HepG2 (cell line): Measurements from ENCODE around the gene CDC42EP5. TPM values are rescaled to one million over a fixed set of nuclear protein-coding genes. Genes with fewer than 3 reads are reported as not detected.
A peak's percentile ranks its signal among the peaks of the same experiment; 100 is the strongest.

Source experiments
- ATAC-seq: fragments of 200-7000 bp; cut with Tn5 transposase; 3 replicates; pipeline ENCODE4 v1.9.1; 2020; ENCODE audit warnings: mild to moderate bottlenecking, moderate library complexity
- BruUV-seq: library from RNA; stranded (reverse); fragments of 400-500 nt; replicated peaks from 2 replicates; lab custom pipeline; 2021; lab: Mats Ljungman, UMichigan
- CTCF ChIA-PET: fragments of 300-600 bp; formaldehyde crosslinking; extraction: SDS; loops from one replicate; lab custom pipeline; 2021; ENCODE audit warnings: low total read pairs, inconsistent platforms, low intra/inter-chr PET ratio; lab: Yijun Ruan, JAX
- POLR2A ChIA-PET: fragments of 350-600 bp; sonication (Branson Sonifier 250); formaldehyde crosslinking; loops from one replicate; lab custom pipeline; 2020; ENCODE audit warnings: antibody characterized with exemption, inconsistent platforms; lab: Yijun Ruan, JAX
- DNase-seq: peaks from one replicate; pipeline ENCODE4 v3.0.0-alpha.2; 2015; ENCODE audit warnings: low spot score
- FAIRE-seq: peaks from 3 replicates; lab custom pipeline; 2011; peaks lifted over from hg19 to GRCh38; lab: Jason Lieb, UNC
- H2AFZ ChIP-seq: one replicate; pipeline ENCODE4 v1.6.1; 2011; ENCODE audit warnings: low read length, inconsistent platforms
- H3K27ac ChIP-seq: fragments of 300-600 bp; 3 replicates; pipeline ENCODE4 v1.8.0; 2011; ENCODE audit warnings: mixed run types, mild to moderate bottlenecking, mixed read lengths, low read length, inconsistent platforms; ENCODE audit not compliant: insufficient read depth; ENCODE audit errors: extremely low read length
- H3K27me3 ChIP-seq, 2 experiments: fragments of 200-600 bp in 1 of 2; 2 replicates in 1 of 2; 3 replicates in 1 of 2; pipeline versions ENCODE4 v1.6.0 to v1.8.0; 2011; ENCODE audit warnings: low read length in 2 of 2, mild to moderate bottlenecking in 2 of 2, moderate library complexity in 2 of 2, inconsistent platforms in 1 of 2; ENCODE audit not compliant: insufficient read depth in 2 of 2, control insufficient read depth in 1 of 2
- H3K36me3 ChIP-seq, 2 experiments: fragments of 200-600 bp in 1 of 2; replicated peaks in 1 of 2; 2 replicates in 1 of 2; 3 replicates in 1 of 2; pipeline versions ENCODE4 v1.5.1 to v1.8.0; 2011; ENCODE audit warnings: low read length in 2 of 2, inconsistent platforms in 1 of 2; ENCODE audit not compliant: insufficient read depth in 2 of 2, control insufficient read depth in 1 of 2
- H3K4me1 ChIP-seq: 2 replicates; pipeline ENCODE4 v1.5.1; 2012; ENCODE audit warnings: low read length, inconsistent platforms; ENCODE audit not compliant: insufficient read depth
- H3K4me2 ChIP-seq: 2 replicates; pipeline ENCODE4 v1.6.0; 2011; ENCODE audit warnings: low read depth, low read length, inconsistent platforms
- H3K4me3 ChIP-seq, 3 experiments: fragments of 200-600 bp in 1 of 3; sonication (generic), shearing (Covaris generic) in 1 of 3; replicated peaks in 1 of 3; 2 replicates each; pipeline ENCODE4 v1.5.1; 2011 to 2016; ENCODE audit warnings: low read length in 3 of 3, inconsistent platforms in 2 of 3, low read depth in 2 of 3, mild to moderate bottlenecking in 2 of 3, control low read depth in 1 of 3, mixed read lengths in 1 of 3; ENCODE audit not compliant: insufficient read depth in 1 of 3
- H3K79me2 ChIP-seq: one replicate; pipeline ENCODE4 v1.6.1; 2011; ENCODE audit warnings: low read length, inconsistent platforms; ENCODE audit not compliant: insufficient read depth
- H3K9ac ChIP-seq: 2 replicates; pipeline ENCODE4 v1.6.0; 2011; ENCODE audit warnings: mild to moderate bottlenecking, low read depth, low read length, inconsistent platforms; ENCODE audit not compliant: insufficient read depth
- H3K9me3 ChIP-seq: 2 replicates; pipeline ENCODE4 v1.5.1; 2012; ENCODE audit warnings: mild to moderate bottlenecking, low read length
- H4K20me1 ChIP-seq: 2 replicates; pipeline ENCODE4 v1.6.0; 2011; ENCODE audit warnings: inconsistent platforms, mild to moderate bottlenecking, low read length, moderate library complexity; ENCODE audit not compliant: insufficient read depth
- RAD21 ChIP-seq: fragments of 450-650 bp; formaldehyde crosslinking; IDR thresholded peaks from 2 replicates; pipeline ENCODE4 v1.5.0; 2020; ENCODE audit warnings: mild to moderate bottlenecking
- STAG1 ChIP-seq: sonication (generic); formaldehyde crosslinking; IDR thresholded peaks from 2 replicates; pipeline ENCODE4 v1.4.0; 2020; ENCODE audit warnings: missing genetic modification reagents
- ZBTB7B ChIP-seq: sonication (generic); formaldehyde crosslinking; IDR thresholded peaks from 2 replicates; pipeline ENCODE4 v1.4.0; 2020; ENCODE audit warnings: missing genetic modification reagents
- ZIK1 ChIP-seq: sonication (generic); formaldehyde crosslinking; IDR thresholded peaks from 2 replicates; pipeline ENCODE4 v1.5.0; 2020; ENCODE audit warnings: mild to moderate bottlenecking, low read depth, missing genetic modification reagents, borderline replicate concordance
- ZNF33A ChIP-seq: sonication (generic); formaldehyde crosslinking; IDR thresholded peaks from 2 replicates; pipeline ENCODE4 v1.5.1; 2020; ENCODE audit warnings: missing genetic modification reagents, mild to moderate bottlenecking, moderate library complexity, borderline replicate concordance
- ZNF652 ChIP-seq: IDR thresholded peaks from 2 replicates; pipeline ENCODE4 v1.6.1; 2016; ENCODE audit warnings: low read depth, borderline replicate concordance
- WGBS: methylation state at CpG from one replicate; pipeline ENCODE4 v1.1.6; 2017; ENCODE audit warnings: low lambda C conversion rate; 5-methylcytosine and 5-hydroxymethylcytosine counted together
- in situ Hi-C: cut with HindIII; loops from 2 replicates; pipeline ENCODE4 v1.10.0; 2017; ENCODE audit warnings: low pct_unique_long_range_greater_than_20kb; ENCODE audit not compliant: extremely low pct_ligation_motif_present
- intact Hi-C: fragments of 100-400 bp; cut with micrococcal nuclease; formaldehyde crosslinking; loops from one replicate; pipeline ENCODE4 v1.10.0; 2022; ENCODE audit not compliant: unreplicated experiment
- polyA plus RNA-seq, 8 experiments: library from polyadenylated mRNA; depleted of rRNA in 3 of 8; stranded (reverse) in 7 of 8; unstranded in 1 of 8; fragments of >200 nt; fragmentation: Illumina TruSeq in 4 of 8; extraction: Trizol in 4 of 8; gene quantifications; 2 replicates each; pipeline versions ENCODE4 v1.2.1 to v1.2.3, GENCODE V29; 2011 to 2016; ENCODE audit warnings: low read depth in 4 of 8, missing spikeins in 1 of 8, mixed read lengths in 1 of 8; ENCODE audit not compliant: insufficient read depth in 1 of 8
- total RNA-seq, 5 experiments: library from RNA; depleted of rRNA; stranded (reverse); fragments of >200 nt; fragmentation: Illumina TruSeq; extraction: Trizol; gene quantifications; 2 replicates each; pipeline ENCODE4 v1.2.3, GENCODE V29; 2016; ENCODE audit warnings: low read depth in 1 of 5
- TF ChIP-seq, protein P1 (sequence below): sonication (generic); formaldehyde crosslinking; IDR thresholded peaks from 2 replicates; pipeline ENCODE4 v1.5.0; 2020; ENCODE audit warnings: mild to moderate bottlenecking, missing genetic modification reagents, moderate library complexity

CDC42EP5 gene
- total and polyA plus RNA-seq, 2 of the 13 experiments (the other 11 are each of a cell fraction or from before 2014, with no cell fraction given), result 0.41 to 1.6 TPM

DNA sequence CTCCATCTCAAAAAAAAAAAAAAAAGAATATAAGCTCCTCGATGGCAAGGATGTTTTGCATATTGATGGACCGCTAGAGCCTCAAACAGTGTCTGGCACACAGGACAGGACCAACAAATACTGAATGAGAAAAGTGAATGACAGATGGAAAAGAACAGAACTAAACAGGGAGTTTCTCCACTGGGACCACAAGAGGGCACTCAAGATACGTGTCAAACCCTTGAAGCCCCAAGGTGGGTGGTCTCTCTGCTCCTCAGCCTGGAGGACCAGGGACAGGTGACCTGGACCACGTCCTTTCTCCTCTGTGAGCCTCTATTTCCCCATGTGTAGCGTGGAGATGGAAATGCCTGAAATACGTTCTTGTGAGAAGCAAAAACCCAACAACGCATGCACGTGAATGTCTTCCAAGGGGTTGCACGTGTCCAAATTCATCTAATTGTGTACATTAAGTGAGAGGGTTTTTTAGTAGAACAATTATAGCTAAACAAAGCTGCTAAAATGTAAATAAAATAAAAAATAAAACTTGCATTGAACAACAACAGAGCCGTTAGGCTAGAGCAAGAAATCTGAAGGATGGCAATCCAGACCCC, 5.7 kb upstream of the CDC42EP5 start:
- H3K4me2 ChIP-seq, result no peak overlapping the region
- no peaks in the 10 kb centered on the region for H3K36me3 ChIP-seq
- peak; percentile 85 for FAIRE-seq
- no peaks in the 10 kb centered on the region for H4K20me1 ChIP-seq
- no peak overlapping the region for H3K27ac ChIP-seq
- no peak overlapping the region for H2AFZ ChIP-seq
- peaks cover 28% of the 10 kb centered on the region for H3K4me1 ChIP-seq
- H3K4me3 ChIP-seq, result no peak overlapping the region
- intact Hi-C loops (loop anchor here (2.0 kb wide), 1 partner anchor 198 kb away; no protein-coding TSS in a partner anchor), in situ Hi-C loops (loop anchor here (10.0 kb wide), 1 partner anchor 196 kb away; no protein-coding TSS in a partner anchor)
- H3K9ac ChIP-seq, result no peak overlapping the region
- BruUV-seq, result no TSS peak
- H3K9me3 ChIP-seq, result no peaks in the 10 kb centered on the region
- ChIA-PET CTCF (interaction anchor here (0.6 kb wide), 1 partner anchor 197 kb away, joined by 4 read pairs; no protein-coding TSS in a partner anchor), POLR2A (no interaction called here)
- peak; percentile 59 for DNase-seq
- no peaks in the 10 kb centered on the region for H3K79me2 ChIP-seq
- WGBS, result 17% methylated on average over 10 of the region's 10 CpGs
- H3K27me3 ChIP-seq, result no peaks in the 10 kb centered on the region
- ATAC-seq, result peak; percentile 56; the same call in 2 of the 3 replicates
- TF ChIP-seq RAD21 (CRISPR knock-in tag) (0 out of 2 replicates have a peak, but pooled peaks have one; percentile 19), ZNF33A (CRISPR knock-in tag) (no peak), ZBTB7B (CRISPR knock-in tag) (0 out of 2 replicates have a peak, but pooled peaks have one; percentile 38), STAG1 (CRISPR knock-in tag) (peak; percentile 68), ZNF652 (no peak), ZIK1 (no peak)
- TF ChIP-seq, protein P1, sequence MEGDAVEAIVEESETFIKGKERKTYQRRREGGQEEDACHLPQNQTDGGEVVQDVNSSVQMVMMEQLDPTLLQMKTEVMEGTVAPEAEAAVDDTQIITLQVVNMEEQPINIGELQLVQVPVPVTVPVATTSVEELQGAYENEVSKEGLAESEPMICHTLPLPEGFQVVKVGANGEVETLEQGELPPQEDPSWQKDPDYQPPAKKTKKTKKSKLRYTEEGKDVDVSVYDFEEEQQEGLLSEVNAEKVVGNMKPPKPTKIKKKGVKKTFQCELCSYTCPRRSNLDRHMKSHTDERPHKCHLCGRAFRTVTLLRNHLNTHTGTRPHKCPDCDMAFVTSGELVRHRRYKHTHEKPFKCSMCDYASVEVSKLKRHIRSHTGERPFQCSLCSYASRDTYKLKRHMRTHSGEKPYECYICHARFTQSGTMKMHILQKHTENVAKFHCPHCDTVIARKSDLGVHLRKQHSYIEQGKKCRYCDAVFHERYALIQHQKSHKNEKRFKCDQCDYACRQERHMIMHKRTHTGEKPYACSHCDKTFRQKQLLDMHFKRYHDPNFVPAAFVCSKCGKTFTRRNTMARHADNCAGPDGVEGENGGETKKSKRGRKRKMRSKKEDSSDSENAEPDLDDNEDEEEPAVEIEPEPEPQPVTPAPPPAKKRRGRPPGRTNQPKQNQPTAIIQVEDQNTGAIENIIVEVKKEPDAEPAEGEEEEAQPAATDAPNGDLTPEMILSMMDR (CRISPR knock-in tag), result peak; percentile 79
- TF ChIP-seq, all 625 proteins: peak for 4
